ENCODE measurements around the gene ECM2. TPM values are rescaled to one million over a fixed set of nuclear protein-coding genes. Genes with fewer than 3 reads are reported as not detected.
"Not testable (repeated sequence)": the region's sequence is repeated elsewhere in the genome, so short reads cannot be mapped to it uniquely, and the experiment has no call there.

Gene ECM2
- total RNA-seq = 71.3 TPM
- long read RNA-seq, partial matches to known transcripts = 10 of 22 reads
- long read RNA-seq, other reads (novel, unspliced or antisense) = 9 of 22 reads

GRCh38 chr9:92535940-92536850 lies at the start of gene ECM2:
TSS of gene ECM2 (minus strand) at chr9:92535990. CDS start at chr9:92522866, 13,124 bp downstream.
- no peak for DNase-seq (ENCODE audit: low spot score)

- DNase-seq (ENCODE audit: low spot score) = no peak
These were observed 40.4 kb upstream of the ECM2 start for GRCh38 chr9:92576175-92576574.

GRCh38 chr9:92573612-92574011 lies 37.8 kb upstream of the ECM2 start:
- DNase-seq (ENCODE audit: low spot score) = not testable (repeated sequence)

- not testable (repeated sequence) for DNase-seq (ENCODE audit: low spot score)
These were observed 36.1 kb upstream of the ECM2 start for GRCh38 chr9:92571871-92572270.

GRCh38 chr9:92564982-92565381 lies 29.2 kb upstream of the ECM2 start:
- no peak for DNase-seq (ENCODE audit: low spot score)

GRCh38 chr9:92564504-92564903 lies 28.7 kb upstream of the ECM2 start:
- no peak for DNase-seq (ENCODE audit: low spot score)

- DNase-seq (ENCODE audit: low spot score) = no peak
These were observed 27.6 kb upstream of the ECM2 start for GRCh38 chr9:92563116-92564100.

- no peak for DNase-seq (ENCODE audit: low spot score)
These were observed 26.7 kb upstream of the ECM2 start for GRCh38 chr9:92562461-92562967.

GRCh38 chr9:92561374-92562330 lies 25.9 kb upstream of the ECM2 start:
- no peak for DNase-seq (ENCODE audit: low spot score)

- no peak for DNase-seq (ENCODE audit: low spot score)
These were observed 23.0 kb upstream of the ECM2 start for GRCh38 chr9:92558612-92559374.

- DNase-seq (ENCODE audit: low spot score) = no peak
These were observed 15.0 kb upstream of the ECM2 start for GRCh38 chr9:92550765-92551164.

- DNase-seq (ENCODE audit: low spot score) = no peak
These were observed 11.6 kb upstream of the ECM2 start for GRCh38 chr9:92547356-92547755.

GRCh38 chr9:92545002-92545510 lies 9.3 kb upstream of the ECM2 start:
- no peak for DNase-seq (ENCODE audit: low spot score)

GRCh38 chr9:92543972-92544371 lies 8.2 kb upstream of the ECM2 start:
- no peak for DNase-seq (ENCODE audit: low spot score)

- DNase-seq (ENCODE audit: low spot score) = no peak
These were observed 2.8 kb upstream of the ECM2 start for GRCh38 chr9:92538541-92538940.

- no peak for DNase-seq (ENCODE audit: low spot score)
These were observed 1.1 kb downstream of the ECM2 start for GRCh38 chr9:92534674-92535073.

GRCh38 chr9:92534204-92534603 lies 1.6 kb downstream of the ECM2 start:
- no peak for DNase-seq (ENCODE audit: low spot score)

- DNase-seq (ENCODE audit: low spot score) = no peak
These were observed 4.9 kb downstream of the ECM2 start for GRCh38 chr9:92530893-92531292.

GRCh38 chr9:92529124-92529523 lies 6.7 kb downstream of the ECM2 start:
- DNase-seq (ENCODE audit: low spot score) = no peak
